H1 (cell line): ENCODE measurements around the gene PTHLH. TPM values are rescaled to one million over a fixed set of nuclear protein-coding genes. Genes with fewer than 3 reads are reported as not detected.

Experiments used
- CTCF ChIA-PET: fragments of 300-600 bp; sonication (Branson Sonifier 250); formaldehyde crosslinking; loops from one replicate; lab custom pipeline; 2021; ENCODE audit not compliant: partially characterized antibody; lab: Charles Lee
- POLR2A ChIA-PET: fragments of 300-600 bp; sonication (Branson Sonifier 250); formaldehyde crosslinking; loops from one replicate; lab custom pipeline; 2021; ENCODE audit warnings: inconsistent platforms; ENCODE audit not compliant: partially characterized antibody; lab: Charles Lee
- DNase-seq, 2 experiments: peaks; one replicate each; pipeline versions ENCODE4 v3.0.0 to v3.0.0-alpha.2; 2010 to 2022; ENCODE audit warnings: low spot score in 2 of 2, low read depth in 1 of 2, mixed read lengths in 1 of 2
- FAIRE-seq: peaks from 2 replicates; lab custom pipeline; 2011; peaks lifted over from hg19 to GRCh38; lab: Jason Lieb, UNC
- H2AFZ ChIP-seq: 2 replicates; pipeline ENCODE4 v1.8.1; 2012; ENCODE audit warnings: low read length, inconsistent platforms
- H2AK5ac ChIP-seq: 2 replicates; pipeline ENCODE4 v1.6.1; 2013; ENCODE audit warnings: low read depth, low read length
- H2BK120ac ChIP-seq: replicated peaks from 2 replicates; pipeline ENCODE3; 2013; ENCODE audit warnings: low read depth, low read length, inconsistent platforms
- H2BK12ac ChIP-seq: 2 replicates; pipeline ENCODE4 v1.6.1; 2013; ENCODE audit warnings: low read depth, low read length
- H2BK15ac ChIP-seq: 2 replicates; pipeline ENCODE4 v1.6.1; 2013; ENCODE audit warnings: low read length
- H2BK20ac ChIP-seq: 2 replicates; pipeline ENCODE4 v1.6.1; 2013; ENCODE audit warnings: low read length
- H2BK5ac ChIP-seq: 2 replicates; pipeline ENCODE4 v1.6.1; 2013; ENCODE audit warnings: low read depth, low read length
- H3K14ac ChIP-seq: 2 replicates; pipeline ENCODE4 v1.6.1; 2013; ENCODE audit warnings: inconsistent platforms; ENCODE audit not compliant: insufficient read length
- H3K18ac ChIP-seq: 2 replicates; pipeline ENCODE4 v1.6.1; 2013; ENCODE audit warnings: low read length; ENCODE audit errors: extremely low read depth
- H3K23ac ChIP-seq: 2 replicates; pipeline ENCODE4 v1.6.1; 2013; ENCODE audit warnings: inconsistent platforms; ENCODE audit not compliant: insufficient read length
- H3K23me2 ChIP-seq: 2 replicates; pipeline ENCODE4 v1.6.1; 2013; ENCODE audit warnings: low read depth, low read length
- H3K27ac ChIP-seq: 2 replicates; pipeline ENCODE4 v1.6.1; 2011; ENCODE audit warnings: low read depth, low read length, inconsistent platforms
- H3K27me3 ChIP-seq, 4 experiments: replicated peaks in 1 of 4; 1 replicate in 1 of 4; 2 replicates in 3 of 4; pipeline versions ENCODE4 v1.6.1 to v1.8.1; 2011 to 2013; ENCODE audit warnings: low read length in 3 of 4, mild to moderate bottlenecking in 3 of 4, inconsistent platforms in 2 of 4, mixed read lengths in 2 of 4, moderate library complexity in 1 of 4; ENCODE audit not compliant: control insufficient read depth in 3 of 4, insufficient read depth in 3 of 4; ENCODE audit errors: extremely low read depth in 1 of 4
- H3K36me3 ChIP-seq, 4 experiments: 2 replicates each; pipeline versions ENCODE4 v1.6.1 to v1.8.1; 2011 to 2013; ENCODE audit warnings: mild to moderate bottlenecking in 4 of 4, low read length in 3 of 4, moderate library complexity in 2 of 4, control low read depth in 1 of 4, inconsistent platforms in 1 of 4; ENCODE audit not compliant: insufficient read depth in 4 of 4, control insufficient read depth in 2 of 4
- H3K4ac ChIP-seq: replicated peaks from 2 replicates; pipeline ENCODE3; 2013; ENCODE audit warnings: low read length, low read depth, mixed read lengths, inconsistent platforms; ENCODE audit not compliant: insufficient read length
- H3K4me1 ChIP-seq, 4 experiments: replicated peaks in 1 of 4; 1 replicate in 1 of 4; 2 replicates in 3 of 4; pipeline versions ENCODE4 v1.6.1 to v1.8.1; 2011 to 2013; ENCODE audit warnings: low read length in 3 of 4, inconsistent platforms in 2 of 4, mixed read lengths in 1 of 4; ENCODE audit not compliant: insufficient read depth in 4 of 4, control insufficient read depth in 3 of 4
- H3K4me2 ChIP-seq, 2 experiments: 2 replicates each; pipeline versions ENCODE4 v1.6.1 to v1.8.1; 2011 to 2013; ENCODE audit warnings: low read depth in 2 of 2, low read length in 2 of 2, control low read depth in 1 of 2, inconsistent platforms in 1 of 2, mild to moderate bottlenecking in 1 of 2; ENCODE audit not compliant: insufficient read depth in 1 of 2
- H3K4me3 ChIP-seq, 4 experiments: fragments of 200-600, 300-600 bp in 1 of 4; sonication (generic), shearing (Covaris generic), sonication (Bioruptor Twin) in 1 of 4; 2 replicates each; pipeline versions ENCODE4 v1.5.1 to v1.8.1; 2011 to 2016; ENCODE audit warnings: low read length in 4 of 4, low read depth in 3 of 4, control low read depth in 2 of 4, inconsistent platforms in 2 of 4, mild to moderate bottlenecking in 2 of 4, mixed read lengths in 1 of 4, moderate library complexity in 1 of 4; ENCODE audit not compliant: insufficient read depth in 2 of 4; ENCODE audit errors: extremely low read depth in 1 of 4
- H3K56ac ChIP-seq: replicated peaks from 2 replicates; pipeline ENCODE3; 2013; ENCODE audit warnings: low read depth, mild to moderate bottlenecking, mixed read lengths, low read length, inconsistent platforms; ENCODE audit not compliant: insufficient read length
- H3K79me1 ChIP-seq: 2 replicates; pipeline ENCODE4 v1.6.1; 2013; ENCODE audit warnings: low read depth, low read length, control low read depth
- H3K79me2 ChIP-seq, 2 experiments: 2 replicates each; pipeline versions ENCODE4 v1.6.1 to v1.8.1; 2012 to 2013; ENCODE audit warnings: low read length in 2 of 2, mild to moderate bottlenecking in 2 of 2, inconsistent platforms in 1 of 2; ENCODE audit not compliant: insufficient read depth in 2 of 2, control insufficient read depth in 1 of 2
- H3K9ac ChIP-seq, 4 experiments: replicated peaks in 1 of 4; 1 replicate in 1 of 4; 2 replicates in 3 of 4; pipeline versions ENCODE4 v1.6.1 to v1.8.1; 2011 to 2013; ENCODE audit warnings: low read depth in 3 of 4, low read length in 3 of 4, control low read depth in 2 of 4, mild to moderate bottlenecking in 2 of 4, moderate library complexity in 2 of 4, inconsistent platforms in 1 of 4; ENCODE audit errors: extremely low read depth in 1 of 4
- H3K9me3 ChIP-seq, 2 experiments: 2 replicates each; pipeline versions ENCODE4 v1.6.1 to v1.8.1; 2012 to 2013; ENCODE audit warnings: mild to moderate bottlenecking in 2 of 2, moderate library complexity in 2 of 2, control low read depth in 1 of 2, inconsistent platforms in 1 of 2, low read depth in 1 of 2, low read length in 1 of 2, mixed read lengths in 1 of 2; ENCODE audit not compliant: insufficient read depth in 2 of 2
- H4K20me1 ChIP-seq, 2 experiments: replicated peaks in 1 of 2; 2 replicates each; pipeline versions ENCODE3 to v1.8.1; 2011 to 2013; ENCODE audit warnings: inconsistent platforms in 2 of 2, low read length in 2 of 2, mild to moderate bottlenecking in 1 of 2; ENCODE audit not compliant: insufficient read depth in 2 of 2, control insufficient read depth in 1 of 2
- H4K5ac ChIP-seq: 2 replicates; pipeline ENCODE4 v1.6.1; 2013; ENCODE audit warnings: low read length, low read depth, mixed read lengths, inconsistent platforms; ENCODE audit not compliant: insufficient read length
- H4K8ac ChIP-seq: 2 replicates; pipeline ENCODE4 v1.8.0; 2013; ENCODE audit warnings: mild to moderate bottlenecking, moderate library complexity, low read length, inconsistent platforms; ENCODE audit not compliant: insufficient read depth; ENCODE audit errors: extremely low read depth
- H4K91ac ChIP-seq: replicated peaks from 2 replicates; pipeline ENCODE3; 2013; ENCODE audit warnings: low read length, mixed read lengths, inconsistent platforms; ENCODE audit not compliant: insufficient read length
- RAD21 ChIP-seq, 2 experiments: IDR thresholded peaks in 1 of 2; conservative IDR thresholded peaks in 1 of 2; 2 replicates each; pipeline ENCODE4 v1.6.1; 2011; ENCODE audit warnings: low read depth in 2 of 2, low read length in 2 of 2, improper control_type of control experiment in 1 of 2, inconsistent platforms in 1 of 2, mild to moderate bottlenecking in 1 of 2, moderate library complexity in 1 of 2
- WGBS, 2 experiments: shearing (Covaris generic) in 1 of 2; methylation state at CpG; one replicate each; pipeline versions ENCODE4 v1.1.6 to v1.1.7; 2013 to 2015; ENCODE audit warnings: low lambda C conversion rate in 2 of 2, mixed read lengths in 2 of 2, inconsistent platforms in 1 of 2, low coverage in 1 of 2, missing lambda C conversion rate in 1 of 2; ENCODE audit not compliant: insufficient replicate concordance in 2 of 2, insufficient coverage in 1 of 2, insufficient read length in 1 of 2; ENCODE audit errors: extremely low coverage in 1 of 2, missing lambda C conversion rate in 1 of 2; 5-methylcytosine and 5-hydroxymethylcytosine counted together
- polyA plus RNA-seq, 7 experiments: library from polyadenylated mRNA; depleted of rRNA in 3 of 7; stranded (reverse) in 5 of 7; unstranded in 2 of 7; fragments of >200 nt in 5 of 7; fragments of 200-250 nt in 2 of 7; gene quantifications; 1 replicate in 5 of 7; 2 replicates in 1 of 7; 4 replicates in 1 of 7; pipeline versions ENCODE4 v1.2.1 to v1.2.3, GENCODE V29; 2011 to 2013; ENCODE audit warnings: missing spikeins in 2 of 7, mixed read lengths in 2 of 7
- total RNA-seq: library from RNA; stranded (reverse); fragmentation: NEBNext Ultra II Directional; extraction: Animal tissue kit (Norgen Biotek cat#: 25700); gene quantifications from 2 replicates; pipeline ENCODE4 v1.2.1, GENCODE V29; 2021

The PTHLH gene
- total and polyA plus RNA-seq, 2 of the 8 experiments (the other 6 are each of a cell fraction or from before 2014, with no cell fraction given) = 0.32 TPM; not detected in 1

DNA sequence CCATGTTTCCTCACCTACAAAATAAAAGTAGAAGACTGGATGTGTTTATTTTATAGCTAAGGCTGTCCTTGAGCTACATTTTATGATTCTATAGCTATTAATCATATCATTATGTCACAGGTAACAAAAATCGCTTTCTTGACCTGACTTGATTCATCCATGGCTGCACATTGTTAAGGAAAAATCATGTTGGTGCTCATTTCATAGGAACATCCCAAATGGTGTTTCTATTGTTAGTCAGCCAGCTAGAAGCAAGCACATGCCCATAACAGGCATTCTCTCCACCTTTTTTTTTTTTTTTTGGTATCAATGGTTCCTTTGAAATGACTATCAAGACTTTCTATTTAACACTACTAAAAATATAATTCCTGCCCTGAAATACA lies 45.3 kb upstream of the PTHLH start:
- no peak overlapping the region for H3K4me3 ChIP-seq
- no peak overlapping the region for H3K14ac ChIP-seq
- ChIA-PET POLR2A (no interaction called here), CTCF (interaction anchor here (1.8 kb wide), 1 partner anchor 16 kb away, joined by 4 read pairs; no protein-coding TSS in a partner anchor)
- no peaks in the 10 kb centered on the region for H3K36me3 ChIP-seq
- no peaks in the 10 kb centered on the region for H3K9me3 ChIP-seq
- FAIRE-seq = no peak
- H4K91ac ChIP-seq = no peak overlapping the region
- H3K18ac ChIP-seq = no peak overlapping the region
- no peak for DNase-seq
- H3K27ac ChIP-seq = no peak overlapping the region
- no peak overlapping the region for H2BK120ac ChIP-seq
- no peak overlapping the region for H4K5ac ChIP-seq
- no peak overlapping the region for H2AK5ac ChIP-seq
- H3K4me2 ChIP-seq = no peak overlapping the region
- H3K23ac ChIP-seq = no peak overlapping the region
- no peaks in the 10 kb centered on the region for H3K23me2 ChIP-seq
- no peaks in the 10 kb centered on the region for H4K20me1 ChIP-seq
- no peaks in the 10 kb centered on the region for H3K79me2 ChIP-seq
- H2BK12ac ChIP-seq = no peak overlapping the region
- 86% methylated on average over 1 of the region's 1 CpG; no CpG with 5 or more reads in 1 of the 2 experiments for WGBS, 2 experiments
- H3K56ac ChIP-seq = no peak overlapping the region
- H3K27me3 ChIP-seq = no peaks in the 10 kb centered on the region
- H2BK5ac ChIP-seq = no peak overlapping the region
- no peak overlapping the region for H2BK20ac ChIP-seq
- no peak overlapping the region for H3K4ac ChIP-seq
- H2BK15ac ChIP-seq = no peak overlapping the region
- no peaks in the 10 kb centered on the region for H3K79me1 ChIP-seq
- TF ChIP-seq RAD21 (IDR thresholded peaks at IDR 0.05 in 1 of 2, conservative IDR thresholded peaks at IDR 0.05 in 1 of 2; ENCODE audit: low read depth in 2 of 2, low read length in 2 of 2) = no peak
- H3K4me1 ChIP-seq = no peaks in the 10 kb centered on the region
- no peak overlapping the region for H2AFZ ChIP-seq
- no peak overlapping the region for H4K8ac ChIP-seq
- H3K9ac ChIP-seq = no peak overlapping the region
